Posterior vena cava (tissue), 2 donors: ENCODE measurements around the gene MACROD2. TPM values are rescaled to one million over a fixed set of nuclear protein-coding genes. Genes with fewer than 3 reads are reported as not detected.
"Not testable (repeated sequence)": the region's sequence is repeated elsewhere in the genome, so short reads cannot be mapped to it uniquely, and the experiment has no call there.

Experiments used
- DNase-seq: peaks from one replicate; pipeline ENCODE4 v3.0.0-alpha.2; 2020; ENCODE audit warnings: low spot score
- intact Hi-C, 2 donors: fragments of 100-400 bp; cut with DNase I; formaldehyde crosslinking; loops; one replicate each; pipeline versions ENCODE4 v1.14.1 to v1.14.2; 2022 to 2023
- total RNA-seq, 2 donors: library from RNA; stranded (reverse); fragmentation: NEBNext Ultra II Directional; extraction: Animal tissue kit (Norgen Biotek cat#: 25700); gene quantifications; one replicate each; pipeline ENCODE4 v1.2.1, GENCODE V29; 2021
- donor health status: DM: yes; HTN: yes; CAD: no.
- donor health status: DM: yes; HTN: yes; CAD: no.

The MACROD2 gene
- total RNA-seq, 2 donors from 2014 or later = 15.5 to 25.5 TPM

- DNase-seq = no peak
- intact Hi-C loops = no loop called here
Observed at GRCh38 chr20:16005915-16006493, 2010.7 kb downstream of the MACROD2 start.

GRCh38 chr20:16007164-16007563, 2011.8 kb downstream of the MACROD2 start:
- intact Hi-C loops = no loop called here

GRCh38 chr20:16007962-16008361, 2012.6 kb downstream of the MACROD2 start:
- no peak for DNase-seq
- intact Hi-C loops = loop anchor here in 1 of 2 donors (1.0 kb wide), 1 partner anchor 17 kb away; no protein-coding TSS in a partner anchor

More at GRCh38 chr20:16007164-16007563, 2011.8 kb downstream of the MACROD2 start:
- DNase-seq = no peak

GRCh38 chr20:16011056-16011455, 2015.7 kb downstream of the MACROD2 start:
- no peak for DNase-seq
- intact Hi-C loops = no loop called here

GRCh38 chr20:16011519-16011918, 2016.2 kb downstream of the MACROD2 start:
- intact Hi-C loops = no loop called here
- DNase-seq = no peak

- DNase-seq, intact Hi-C loops: not testable (repeated sequence)
Observed at GRCh38 chr20:16012934-16013333, 2017.6 kb downstream of the MACROD2 start.

GRCh38 chr20:16013631-16014030, 2018.3 kb downstream of the MACROD2 start:
- intact Hi-C loops = no loop called here
- no peak for DNase-seq

GRCh38 chr20:16014436-16014835, 2019.1 kb downstream of the MACROD2 start:
- DNase-seq = no peak
- intact Hi-C loops = no loop called here

GRCh38 chr20:16017656-16018055, 2022.3 kb downstream of the MACROD2 start:
- intact Hi-C loops = no loop called here
- no peak for DNase-seq

- intact Hi-C loops = no loop called here
- DNase-seq = no peak
Observed at GRCh38 chr20:16018881-16019280, 2023.6 kb downstream of the MACROD2 start.

GRCh38 chr20:16020971-16021370, 2025.7 kb downstream of the MACROD2 start:
- no peak for DNase-seq

GRCh38 chr20:16025084-16025483, 2029.8 kb downstream of the MACROD2 start:
- no peak for DNase-seq
- intact Hi-C loops = loop anchor here (5.0 to 10.0 kb wide), 2 partner anchors 623 to 1840 kb away; no protein-coding TSS in a partner anchor

More at GRCh38 chr20:16020971-16021370, 2025.7 kb downstream of the MACROD2 start:
- intact Hi-C loops = loop anchor here in 1 of 2 donors (10.0 kb wide), 1 partner anchor 1836 kb away; no protein-coding TSS in a partner anchor

GRCh38 chr20:16027686-16028085, 2032.4 kb downstream of the MACROD2 start:
- no peak for DNase-seq
- intact Hi-C loops = loop anchor here (5.0 to 10.0 kb wide), 2 partner anchors 625 to 1843 kb away; no protein-coding TSS in a partner anchor

GRCh38 chr20:16028923-16029322, 2033.6 kb downstream of the MACROD2 start:
- intact Hi-C loops = loop anchor here (5.0 to 10.0 kb wide), 2 partner anchors 627 to 1844 kb away; no protein-coding TSS in a partner anchor
- no peak for DNase-seq

- DNase-seq = no peak
- intact Hi-C loops = no loop called here
Observed at GRCh38 chr20:16030253-16030652, 2034.9 kb downstream of the MACROD2 start.

- no peak for DNase-seq
- intact Hi-C loops = no loop called here
Observed at GRCh38 chr20:16035576-16035975, 2040.3 kb downstream of the MACROD2 start.

GRCh38 chr20:16036331-16036730, 2041.0 kb downstream of the MACROD2 start:
- no peak for DNase-seq
- intact Hi-C loops = no loop called here

GRCh38 chr20:16040742-16041141, 2045.4 kb downstream of the MACROD2 start:
- DNase-seq = no peak
- intact Hi-C loops = no loop called here

GRCh38 chr20:16042731-16043130, 2047.4 kb downstream of the MACROD2 start:
- intact Hi-C loops = no loop called here
- DNase-seq = no peak

- intact Hi-C loops = no loop called here
- no peak for DNase-seq
Observed at GRCh38 chr20:16043931-16044330, 2048.6 kb downstream of the MACROD2 start.

GRCh38 chr20:16048876-16049275, 2053.6 kb downstream of the MACROD2 start:
- no peak for DNase-seq
- intact Hi-C loops = no loop called here
